HG03575 (cell line): Measurements from ENCODE around the gene GLDC.
"Not testable (repeated sequence)": the region's sequence is repeated elsewhere in the genome, so short reads cannot be mapped to it uniquely, and the experiment has no call there.

Experiments used
- ATAC-seq: cut with Tn5 transposase; IDR thresholded peaks from one replicate; pipeline ENCODE4 v1.9.1; 2021; ENCODE audit not compliant: unreplicated experiment, insufficient number of reproducible peaks, low FRiP score; ENCODE audit errors: extremely low read depth

GLDC gene

GRCh38 chr9:6549106-6549800, 96.3 kb downstream of the GLDC start:
- ATAC-seq = no peak

GRCh38 chr9:6545017-6545691, 100.4 kb downstream of the GLDC start:
- ATAC-seq = no peak

GRCh38 chr9:6543204-6543603, 102.3 kb downstream of the GLDC start:
- ATAC-seq = no peak

GRCh38 chr9:6542617-6543016, 102.9 kb downstream of the GLDC start:
- not testable (repeated sequence) for ATAC-seq

DNA sequence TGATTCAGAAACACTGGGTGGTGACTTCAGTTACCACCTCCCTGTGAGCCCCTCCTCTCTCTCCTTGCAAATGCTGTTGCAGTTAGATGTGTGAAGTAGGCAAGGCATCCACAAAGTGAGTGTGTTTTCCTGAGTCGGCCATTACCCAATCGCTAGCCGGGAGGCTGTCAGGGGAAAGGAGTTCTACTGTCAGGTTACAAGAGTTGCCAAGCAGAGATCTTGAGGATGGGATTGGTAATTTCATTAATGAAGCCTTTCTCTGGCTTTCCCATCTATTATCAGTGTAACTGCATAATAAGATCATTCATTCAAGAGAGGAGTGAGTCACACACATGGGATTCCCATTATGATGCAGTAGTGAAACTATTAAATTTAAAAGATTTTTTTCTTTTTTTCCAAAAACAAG, 106.9 kb downstream of the GLDC start:
- no peak for ATAC-seq

- no peak for ATAC-seq
Measured at GRCh38 chr9:6535594-6535993, 109.9 kb downstream of the GLDC start.

GRCh38 chr9:6525326-6526045, 120.0 kb downstream of the GLDC start:
- no peak for ATAC-seq

DNA sequence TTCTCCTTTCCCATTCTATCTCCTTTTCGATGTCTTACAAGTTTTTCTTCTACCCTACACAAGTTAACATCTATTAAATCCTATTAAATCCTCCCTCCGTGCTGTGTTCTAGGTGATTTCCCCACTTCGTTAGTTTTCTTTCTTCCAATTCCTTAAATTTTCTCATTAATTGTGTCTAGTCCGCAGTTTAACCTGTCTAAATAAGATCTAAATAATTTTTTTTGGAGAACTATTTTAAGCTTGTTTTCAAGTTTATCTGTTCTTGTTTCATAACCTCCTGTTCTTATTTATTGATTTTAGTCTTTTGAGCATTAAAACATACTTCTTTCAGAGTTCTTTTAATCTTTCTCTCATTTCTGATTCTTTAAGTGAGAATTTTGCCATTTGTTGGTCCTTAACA, 123.3 kb downstream of the GLDC start:
- no peak for ATAC-seq

DNA sequence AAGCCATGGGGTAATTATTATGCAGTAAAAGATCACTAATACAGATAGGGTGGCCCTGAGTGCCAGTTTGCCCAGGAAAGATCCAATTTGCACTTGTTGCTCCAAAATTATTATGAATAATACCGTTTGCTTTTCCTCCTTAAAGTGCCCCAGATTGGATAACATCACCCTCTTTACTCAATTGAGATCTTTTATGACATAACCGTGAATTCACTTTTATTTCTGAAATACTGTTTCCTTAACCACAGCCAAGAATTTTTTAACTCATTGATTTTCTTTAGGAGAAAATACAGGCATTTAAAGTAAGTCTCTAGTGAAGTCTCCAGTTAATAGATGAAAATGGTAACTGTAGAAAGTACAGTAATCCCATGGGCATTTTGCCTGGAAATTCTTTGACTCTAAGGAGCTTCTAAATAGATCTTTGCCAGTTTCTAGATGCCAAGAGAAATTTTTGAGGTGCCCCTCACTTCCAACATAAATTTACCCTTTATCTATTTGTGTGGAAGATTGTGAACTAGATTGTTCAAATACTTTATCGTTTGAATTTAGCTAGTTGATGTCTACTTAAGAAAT, 133.4 kb downstream of the GLDC start:
- ATAC-seq = no peak

GRCh38 chr9:6506571-6506970, 139.0 kb downstream of the GLDC start:
- ATAC-seq = no peak

DNA sequence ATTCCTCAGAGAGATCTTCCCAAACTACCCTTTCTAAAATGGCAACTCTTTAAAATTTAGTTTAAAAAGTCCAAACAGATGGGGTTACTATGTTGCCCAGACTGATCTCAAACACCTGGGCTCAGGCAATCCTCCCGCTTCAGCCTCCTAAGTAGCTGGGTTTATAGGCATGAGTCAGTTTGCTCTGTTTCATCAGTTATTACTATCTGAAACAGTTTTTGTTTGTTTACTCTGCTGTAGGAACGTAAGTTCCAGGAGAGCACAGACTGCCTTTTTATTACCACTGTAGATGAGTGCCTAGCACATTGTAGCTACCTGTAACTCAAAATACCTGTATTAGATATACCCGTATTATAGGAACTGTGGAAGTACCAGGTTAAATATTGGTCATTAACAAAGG, 143.1 kb downstream of the GLDC start:
- ATAC-seq = no peak

DNA sequence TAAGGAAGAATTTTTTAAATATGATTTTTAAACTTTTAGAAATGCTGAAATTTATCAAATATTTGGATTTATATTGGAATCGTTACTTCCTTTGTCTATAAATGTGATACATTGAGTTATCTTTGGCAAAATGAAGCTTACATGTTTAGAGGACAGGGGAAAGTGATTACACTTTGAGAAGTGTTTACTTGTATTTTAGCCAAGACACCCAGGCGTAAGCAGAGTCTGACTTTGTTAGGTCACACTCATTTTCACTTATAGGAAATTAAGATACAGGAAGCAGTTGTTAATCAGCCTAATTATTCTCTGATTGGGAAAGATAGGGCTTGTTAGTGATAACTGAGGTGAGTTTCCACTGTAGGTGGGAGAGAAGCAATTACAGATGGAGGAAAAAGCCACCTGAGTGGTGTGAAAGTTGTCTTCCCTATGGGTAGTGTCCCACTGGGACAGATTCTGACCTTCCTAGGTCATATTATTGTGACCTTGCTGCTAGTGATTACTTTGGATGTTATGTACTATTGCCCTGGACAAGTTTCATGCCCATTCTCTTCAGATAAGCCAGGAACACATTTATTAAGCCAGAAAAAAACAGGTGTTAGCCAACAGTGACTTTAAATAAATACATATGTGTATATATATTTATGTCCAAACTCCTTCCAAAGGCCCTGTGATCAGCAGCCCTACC, 143.9 kb downstream of the GLDC start:
- ATAC-seq = no peak

GRCh38 chr9:6498982-6499381, 146.5 kb downstream of the GLDC start:
- no peak for ATAC-seq

GRCh38 chr9:6495466-6495865, 150.1 kb downstream of the GLDC start:
- ATAC-seq = no peak

DNA sequence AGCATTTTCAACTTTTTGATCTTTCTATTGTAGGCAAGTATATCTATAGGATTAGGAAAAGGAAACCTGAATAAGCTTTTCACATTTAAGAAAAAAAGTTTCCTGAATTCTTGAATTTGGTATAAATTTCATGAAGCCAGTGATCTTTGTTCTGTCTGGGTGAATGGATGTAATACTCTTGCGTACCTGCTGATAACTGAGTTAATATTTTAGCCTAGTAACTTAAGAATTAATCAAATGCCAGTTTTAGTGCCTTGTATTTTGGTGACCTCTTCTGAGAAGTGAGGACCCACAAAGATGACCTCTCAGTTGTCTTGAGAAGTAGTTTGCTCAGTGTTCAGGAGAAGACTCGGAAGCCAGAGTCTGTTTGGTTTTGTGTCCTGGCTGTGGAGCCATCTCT, 154.7 kb downstream of the GLDC start:
- ATAC-seq = no peak

DNA sequence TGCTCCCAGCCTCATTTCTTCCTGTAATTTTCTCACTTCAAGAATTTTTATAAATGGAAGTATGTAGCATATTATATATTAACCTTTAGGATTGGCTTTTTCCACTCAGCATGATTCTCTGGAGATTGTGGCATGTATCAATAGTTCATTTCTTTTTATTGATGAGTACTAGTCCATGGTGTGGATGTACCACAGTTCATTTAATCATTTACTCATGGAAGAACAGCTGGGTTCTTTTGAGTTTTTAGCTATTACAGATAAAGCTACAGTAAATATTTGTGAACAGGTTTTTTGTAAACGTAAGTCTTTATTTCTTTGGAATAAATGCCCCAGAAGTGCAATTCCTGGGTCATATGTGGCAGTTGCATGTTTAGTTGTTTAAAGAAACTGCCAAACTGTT, 156.4 kb downstream of the GLDC start:
- no peak for ATAC-seq

DNA sequence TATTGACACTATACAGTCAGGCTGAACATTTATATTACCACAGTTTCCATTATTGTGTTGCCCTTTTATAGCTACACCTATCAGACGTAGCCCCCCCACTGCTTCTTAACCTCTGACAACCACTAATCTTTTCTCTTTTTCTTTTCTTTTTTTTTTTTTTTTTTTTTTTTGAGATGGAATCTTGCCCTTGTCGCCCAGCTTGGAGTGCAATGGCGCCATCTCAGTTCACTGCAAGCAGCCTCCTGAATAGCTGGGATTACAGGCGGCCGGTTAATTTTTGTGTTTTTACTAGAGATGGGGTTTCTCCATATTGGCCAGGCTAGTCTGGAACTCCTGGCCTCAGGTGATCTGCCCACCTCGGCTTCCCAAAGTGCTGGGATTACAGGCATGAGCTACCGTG, 157.1 kb downstream of the GLDC start:
- no peak for ATAC-seq

DNA sequence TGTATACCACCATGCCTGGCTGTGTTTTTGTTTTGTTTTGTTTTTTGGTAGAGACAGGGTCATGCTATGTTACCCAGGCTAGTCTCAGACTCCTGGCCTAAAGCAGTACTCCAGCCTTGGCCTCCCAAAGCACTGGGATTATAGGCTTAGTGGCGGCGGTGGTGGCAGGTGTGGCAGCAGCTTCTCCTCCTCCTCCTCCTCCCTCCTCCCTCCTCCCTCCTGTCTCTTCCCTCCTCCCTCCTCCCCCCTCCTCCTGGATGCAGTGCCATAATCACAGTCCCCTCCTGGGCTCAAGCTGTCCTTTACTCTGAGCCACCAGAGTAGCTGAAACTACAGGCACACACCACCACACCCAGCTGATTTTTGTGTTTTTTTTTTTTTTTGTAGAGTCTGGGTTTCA, 161.3 kb downstream of the GLDC start:
- no peak for ATAC-seq
